Measurements from ENCODE around the gene KCTD2. TPM values are rescaled to one million over a fixed set of nuclear protein-coding genes. Genes with fewer than 3 reads are reported as not detected.

KCTD2 gene
- total RNA-seq, 1 experiment from 2014 or later: 28.0 TPM

Small RNAs within 50 kb of the gene (small RNA-seq; reads per million reads assigned to genes)
- gene AC111186.1: 0 reads per million in 2 experiments
- gene RF00019: 0 reads per million in 2 experiments
- gene RN7SL573P: 0 reads per million in 2 experiments
- gene RNU6-362P: 0 reads per million in 2 experiments

Other genes with a start within 250 kb of the KCTD2 start
- not detected in 2 replicates for gene GRIN2C, start 187.3 kb upstream of the KCTD2 start, total RNA-seq (2014; rRNA removed; shearing (Covaris generic))
- gene FDXR, start 174.2 kb upstream of the KCTD2 start, total RNA-seq (2014; rRNA removed; shearing (Covaris generic)): 35.0 and 36.9 TPM in 2 replicates
- gene FADS6, start 153.6 kb upstream of the KCTD2 start, total RNA-seq (2014; rRNA removed; shearing (Covaris generic)): not detected in 2 replicates
- gene USH1G, start 124.0 kb upstream of the KCTD2 start, total RNA-seq (2014; rRNA removed; shearing (Covaris generic)): not detected in 2 replicates
- not detected in 2 replicates for gene OTOP2, start 123.0 kb upstream of the KCTD2 start, total RNA-seq (2014; rRNA removed; shearing (Covaris generic))
- gene OTOP3, start 111.3 kb upstream of the KCTD2 start, total RNA-seq (2014; rRNA removed; shearing (Covaris generic)): not detected in 2 replicates
- gene HID1, start 74.5 kb upstream of the KCTD2 start, total RNA-seq (2014; rRNA removed; shearing (Covaris generic)): 5.0 and 8.2 TPM in 2 replicates
- 15.6 and 18.0 TPM in 2 replicates for gene CDR2L, start 59.6 kb upstream of the KCTD2 start, total RNA-seq (2014; rRNA removed; shearing (Covaris generic))
- gene MRPL58, start 34.6 kb upstream of the KCTD2 start, total RNA-seq (2014; rRNA removed; shearing (Covaris generic)): 87.5 and 91.5 TPM in 2 replicates
- 272 and 301 TPM in 2 replicates for gene ATP5PD, start 256 bp upstream of the KCTD2 start, total RNA-seq (2014; rRNA removed; shearing (Covaris generic))
- gene SLC16A5, start 40.7 kb downstream of the KCTD2 start, total RNA-seq (2014; rRNA removed; shearing (Covaris generic)): 19.8 and 20.0 TPM in 2 replicates
- 9.1 and 14.3 TPM in 2 replicates for gene ARMC7, start 62.7 kb downstream of the KCTD2 start, total RNA-seq (2014; rRNA removed; shearing (Covaris generic))
- 107 and 114 TPM in 2 replicates for gene NT5C, start 84.5 kb downstream of the KCTD2 start, total RNA-seq (2014; rRNA removed; shearing (Covaris generic))
- gene JPT1, start 107.3 kb downstream of the KCTD2 start, total RNA-seq (2014; rRNA removed; shearing (Covaris generic)): 454 and 510 TPM in 2 replicates
- 136 and 142 TPM in 2 replicates for gene SUMO2, start 135.7 kb downstream of the KCTD2 start, total RNA-seq (2014; rRNA removed; shearing (Covaris generic))
- 46.6 and 51.0 TPM in 2 replicates for gene NUP85, start 158.5 kb downstream of the KCTD2 start, total RNA-seq (2014; rRNA removed; shearing (Covaris generic))
- gene GGA3, start 214.4 kb downstream of the KCTD2 start, total RNA-seq (2014; rRNA removed; shearing (Covaris generic)): 11.9 and 16.8 TPM in 2 replicates
- gene MRPS7, start 214.7 kb downstream of the KCTD2 start, total RNA-seq (2014; rRNA removed; shearing (Covaris generic)): 82.2 and 89.4 TPM in 2 replicates
- gene MIF4GD, start 224.0 kb downstream of the KCTD2 start, total RNA-seq (2014; rRNA removed; shearing (Covaris generic)): 33.9 and 37.9 TPM in 2 replicates
- gene SLC25A19, start 242.2 kb downstream of the KCTD2 start, total RNA-seq (2014; rRNA removed; shearing (Covaris generic)): 18.5 and 20.0 TPM in 2 replicates